GM18511 (cell line): ENCODE results near the gene RETSAT.

Experiments
- ATAC-seq: cut with Tn5 transposase; IDR thresholded peaks from one replicate; pipeline ENCODE4 v1.9.1; 2021; ENCODE audit warnings: mild to moderate bottlenecking, moderate library complexity; ENCODE audit not compliant: unreplicated experiment

Gene RETSAT

GRCh38 chr2:85309699-85310321, 44.5 kb downstream of the RETSAT start:
- ATAC-seq = no peak

GRCh38 chr2:85308896-85309555, 45.3 kb downstream of the RETSAT start:
- ATAC-seq = no peak

- ATAC-seq = no peak
Observed at GRCh38 chr2:85308201-85308600, 46.1 kb downstream of the RETSAT start.

GRCh38 chr2:85307527-85307897, 46.8 kb downstream of the RETSAT start:
- no peak for ATAC-seq

- no peak for ATAC-seq
Observed at GRCh38 chr2:85303780-85304531, 50.4 kb downstream of the RETSAT start.

GRCh38 chr2:85302121-85302520, 52.2 kb downstream of the RETSAT start:
- ATAC-seq = no peak
